Activated naive CD8-positive, alpha-beta T cell treated with anti-CD3 and anti-CD28 coated beads, Interleukin-2, amount 50 U/mL, for 24 hours (primary cell): Measurements from ENCODE around the gene ARHGAP12.

ENCODE experiments used
- ATAC-seq: fragments of 150-1000 bp; cut with Tn5 transposase; one replicate; pipeline ENCODE4 v1.10.0; 2021
- DNase-seq: peaks from one replicate; pipeline ENCODE4 v3.0.0; 2021
- H3K27ac Mint-ChIP-seq: one replicate; pipeline ENCODE4 v1.8.0; 2021; ENCODE audit warnings: mild to moderate bottlenecking, mixed read lengths
- H3K27me3 Mint-ChIP-seq: one replicate; pipeline ENCODE4 v1.8.0; 2021; ENCODE audit warnings: mixed read lengths
- H3K36me3 Mint-ChIP-seq: one replicate; pipeline ENCODE4 v1.8.0; 2021; ENCODE audit warnings: low read depth, mixed read lengths
- H3K4me1 Mint-ChIP-seq: one replicate; pipeline ENCODE4 v1.8.0; 2021; ENCODE audit warnings: mixed read lengths
- H3K4me3 Mint-ChIP-seq: one replicate; pipeline ENCODE4 v1.8.0; 2021; ENCODE audit warnings: mild to moderate bottlenecking, moderate library complexity, mixed read lengths
- H3K9me3 Mint-ChIP-seq: one replicate; pipeline ENCODE4 v1.8.0; 2021; ENCODE audit warnings: mixed read lengths

The ARHGAP12 gene

GRCh38 chr10:31819391-31819820 lies 109.2 kb downstream of the ARHGAP12 start:
- Mint-ChIP-seq H3K36me3 (no peaks in the 10 kb centered on the region), H3K9me3 (no peaks in the 10 kb centered on the region), H3K4me1 (no peaks in the 10 kb centered on the region), H3K27me3 (no peaks in the 10 kb centered on the region), H3K27ac (no peak overlapping the region), H3K4me3 (no peak overlapping the region)
- DNase-seq (no peak), ATAC-seq (no peak)

- Mint-ChIP-seq H3K4me1 (no peaks in the 10 kb centered on the region), H3K27ac (no peak overlapping the region), H3K27me3 (no peaks in the 10 kb centered on the region), H3K36me3 (no peaks in the 10 kb centered on the region), H3K4me3 (no peak overlapping the region), H3K9me3 (no peaks in the 10 kb centered on the region)
- DNase-seq, result no peak
- no peak for ATAC-seq
Observed at GRCh38 chr10:31816318-31816717, 112.3 kb downstream of the ARHGAP12 start.

GRCh38 chr10:31808258-31809218 lies 120.1 kb downstream of the ARHGAP12 start:
- Mint-ChIP-seq H3K27me3 (no peaks in the 10 kb centered on the region), H3K4me3 (peak overlapping the region; percentile 72), H3K36me3 (peaks cover 5% of the 10 kb centered on the region), H3K9me3 (no peaks in the 10 kb centered on the region), H3K4me1 (peaks cover 7% of the 10 kb centered on the region), H3K27ac (peak overlapping the region; percentile 56)
- DNase-seq (peak; percentile 10), ATAC-seq (peak; percentile 40)

- no peak for DNase-seq
- no peak for ATAC-seq
- H3K4me3 Mint-ChIP-seq, result no peak overlapping the region
- H3K27ac Mint-ChIP-seq, result no peak overlapping the region
- H3K9me3 Mint-ChIP-seq, result no peaks in the 10 kb centered on the region
- H3K4me1 Mint-ChIP-seq, result peaks cover 7% of the 10 kb centered on the region
- no peaks in the 10 kb centered on the region for H3K27me3 Mint-ChIP-seq
- peaks cover 4% of the 10 kb centered on the region for H3K36me3 Mint-ChIP-seq
Observed at GRCh38 chr10:31804352-31804810, 124.2 kb downstream of the ARHGAP12 start.

DNA sequence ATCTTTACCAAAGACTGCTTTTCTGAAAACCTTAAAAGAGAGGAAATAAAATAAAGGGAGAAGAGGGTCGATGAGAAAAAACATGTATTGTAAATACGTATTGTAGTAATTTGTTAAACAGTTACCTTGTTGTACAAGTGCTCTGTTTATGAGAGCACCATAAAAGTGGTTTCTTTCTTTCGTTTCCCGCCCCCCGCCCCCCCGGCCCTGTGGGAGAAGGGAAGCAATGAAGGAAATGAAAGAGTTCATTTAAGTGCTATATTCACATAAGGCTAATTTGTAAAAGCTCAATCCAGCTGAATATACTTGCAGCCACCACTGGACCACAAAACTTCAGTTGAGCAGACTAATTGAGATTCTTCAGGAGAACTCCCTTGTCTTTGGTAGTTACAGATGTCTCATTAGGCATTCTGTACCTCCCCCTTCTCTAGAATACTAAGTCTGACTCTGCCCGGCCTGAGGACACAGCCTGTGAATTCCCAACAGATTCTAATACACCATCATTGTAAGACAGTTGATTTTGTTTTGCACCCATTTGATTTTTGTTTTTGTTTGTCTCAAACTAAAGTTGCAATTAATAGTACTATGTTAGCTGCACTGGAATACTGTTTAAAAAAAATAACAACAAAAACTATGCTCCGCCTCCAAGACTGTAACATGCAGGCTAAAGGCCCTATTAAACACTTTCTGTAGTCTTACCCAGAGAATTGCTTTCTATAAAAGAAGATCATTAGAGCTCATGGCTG lies 124.9 kb downstream of the ARHGAP12 start:
- peaks cover 4% of the 10 kb centered on the region for H3K36me3 Mint-ChIP-seq
- no peak for DNase-seq
- no peak for ATAC-seq
- no peaks in the 10 kb centered on the region for H3K9me3 Mint-ChIP-seq
- no peaks in the 10 kb centered on the region for H3K27me3 Mint-ChIP-seq
- H3K4me1 Mint-ChIP-seq, result peaks cover 7% of the 10 kb centered on the region
- no peak overlapping the region for H3K27ac Mint-ChIP-seq
- H3K4me3 Mint-ChIP-seq, result no peak overlapping the region

- no peaks in the 10 kb centered on the region for H3K4me1 Mint-ChIP-seq
- no peak overlapping the region for H3K4me3 Mint-ChIP-seq
- ATAC-seq (no peak), DNase-seq (no peak)
- no peaks in the 10 kb centered on the region for H3K27me3 Mint-ChIP-seq
- no peak overlapping the region for H3K27ac Mint-ChIP-seq
- H3K36me3 Mint-ChIP-seq, result no peaks in the 10 kb centered on the region
- H3K9me3 Mint-ChIP-seq, result no peaks in the 10 kb centered on the region
Observed at GRCh38 chr10:31799181-31799580, 129.4 kb downstream of the ARHGAP12 start.

GRCh38 chr10:31792745-31793144 lies 135.9 kb downstream of the ARHGAP12 start:
- no peak overlapping the region for H3K4me3 Mint-ChIP-seq
- H3K9me3 Mint-ChIP-seq, result peaks cover 13% of the 10 kb centered on the region
- H3K4me1 Mint-ChIP-seq, result peaks cover 3% of the 10 kb centered on the region
- ATAC-seq, result no peak
- peaks cover 2% of the 10 kb centered on the region for H3K27me3 Mint-ChIP-seq
- no peak for DNase-seq
- no peak overlapping the region for H3K27ac Mint-ChIP-seq
- H3K36me3 Mint-ChIP-seq, result no peaks in the 10 kb centered on the region

GRCh38 chr10:31789555-31789954 lies 139.1 kb downstream of the ARHGAP12 start:
- DNase-seq, result no peak
- Mint-ChIP-seq H3K36me3 (no peaks in the 10 kb centered on the region), H3K9me3 (peaks cover 13% of the 10 kb centered on the region), H3K27ac (no peak overlapping the region), H3K4me3 (no peak overlapping the region), H3K4me1 (peaks cover 3% of the 10 kb centered on the region), H3K27me3 (peaks cover 2% of the 10 kb centered on the region)
- no peak for ATAC-seq

- Mint-ChIP-seq H3K36me3 (no peaks in the 10 kb centered on the region), H3K4me1 (no peaks in the 10 kb centered on the region), H3K27ac (no peak overlapping the region), H3K27me3 (no peaks in the 10 kb centered on the region), H3K4me3 (no peak overlapping the region), H3K9me3 (no peaks in the 10 kb centered on the region)
- DNase-seq, result no peak
- no peak for ATAC-seq
Observed at GRCh38 chr10:31782701-31783100, 145.9 kb downstream of the ARHGAP12 start.

- no peak for DNase-seq
- no peak for ATAC-seq
- no peaks in the 10 kb centered on the region for H3K4me1 Mint-ChIP-seq
- no peaks in the 10 kb centered on the region for H3K36me3 Mint-ChIP-seq
- H3K4me3 Mint-ChIP-seq, result no peak overlapping the region
- no peak overlapping the region for H3K27ac Mint-ChIP-seq
- H3K9me3 Mint-ChIP-seq, result no peaks in the 10 kb centered on the region
- H3K27me3 Mint-ChIP-seq, result no peaks in the 10 kb centered on the region
Observed at GRCh38 chr10:31780717-31781116, 147.9 kb downstream of the ARHGAP12 start.

GRCh38 chr10:31778627-31779026 lies 150.0 kb downstream of the ARHGAP12 start:
- no peak overlapping the region for H3K4me3 Mint-ChIP-seq
- H3K9me3 Mint-ChIP-seq, result no peaks in the 10 kb centered on the region
- DNase-seq, result no peak
- no peaks in the 10 kb centered on the region for H3K36me3 Mint-ChIP-seq
- ATAC-seq, result no peak
- no peak overlapping the region for H3K27ac Mint-ChIP-seq
- H3K27me3 Mint-ChIP-seq, result no peaks in the 10 kb centered on the region
- H3K4me1 Mint-ChIP-seq, result no peaks in the 10 kb centered on the region

DNA sequence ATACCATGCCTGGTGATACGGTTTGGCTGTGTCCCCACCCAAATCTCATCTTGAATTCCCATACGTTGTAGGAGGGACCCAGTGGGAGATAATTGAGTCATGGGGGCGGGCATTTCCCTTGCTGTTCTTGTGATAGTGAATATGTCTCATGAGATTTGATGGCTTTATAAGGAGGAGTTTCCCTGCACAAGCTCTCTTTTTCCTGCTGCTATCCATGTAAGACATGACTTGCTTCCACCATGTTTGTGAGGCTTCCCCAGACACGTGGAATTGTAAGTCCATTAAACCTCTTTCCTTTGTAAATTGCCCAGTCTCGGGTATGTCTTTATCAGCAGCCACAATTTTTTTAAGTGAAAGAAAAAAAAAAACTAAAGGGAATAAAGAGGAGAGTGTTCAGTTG lies 152.5 kb downstream of the ARHGAP12 start:
- no peak for ATAC-seq
- Mint-ChIP-seq H3K27me3 (no peaks in the 10 kb centered on the region), H3K36me3 (no peaks in the 10 kb centered on the region), H3K27ac (no peak overlapping the region), H3K9me3 (no peaks in the 10 kb centered on the region), H3K4me1 (no peaks in the 10 kb centered on the region), H3K4me3 (no peak overlapping the region)
- DNase-seq, result no peak

- H3K27ac Mint-ChIP-seq, result no peak overlapping the region
- ATAC-seq, result no peak
- no peaks in the 10 kb centered on the region for H3K9me3 Mint-ChIP-seq
- H3K36me3 Mint-ChIP-seq, result no peaks in the 10 kb centered on the region
- no peaks in the 10 kb centered on the region for H3K27me3 Mint-ChIP-seq
- no peak for DNase-seq
- H3K4me1 Mint-ChIP-seq, result peaks cover 2% of the 10 kb centered on the region
- no peak overlapping the region for H3K4me3 Mint-ChIP-seq
Observed at GRCh38 chr10:31774928-31775650, 153.5 kb downstream of the ARHGAP12 start.

DNA sequence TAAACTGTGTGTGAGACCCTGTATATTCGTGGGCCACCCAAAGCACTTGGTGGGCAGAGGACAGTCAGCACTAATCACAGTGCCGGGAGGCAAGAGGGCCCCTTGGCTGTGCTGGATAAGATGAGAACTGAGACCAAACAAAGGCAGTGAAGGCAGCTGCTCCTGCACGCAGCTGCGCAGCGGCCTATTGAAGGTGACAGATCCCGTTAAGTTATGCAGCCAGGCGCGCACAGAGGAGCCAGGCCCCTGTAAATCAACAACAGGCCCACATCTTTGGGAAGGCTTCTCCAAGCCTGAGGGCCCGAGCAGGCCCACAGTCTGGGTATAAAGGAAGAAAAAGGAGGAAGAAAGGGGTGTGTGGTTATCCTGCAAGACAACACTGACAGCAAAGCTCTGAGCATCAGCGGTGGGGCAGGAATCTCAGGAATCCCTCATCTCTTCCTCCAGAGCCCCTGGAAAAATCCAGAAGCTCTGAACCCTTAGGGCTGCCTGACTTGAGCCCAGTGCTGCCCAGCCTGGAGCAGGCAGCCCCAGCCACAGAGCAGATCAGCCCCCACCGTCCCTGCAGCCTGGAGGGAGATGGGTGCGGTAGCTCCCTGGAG lies 154.2 kb downstream of the ARHGAP12 start:
- no peak for ATAC-seq
- no peak overlapping the region for H3K4me3 Mint-ChIP-seq
- no peak for DNase-seq
- H3K9me3 Mint-ChIP-seq, result no peaks in the 10 kb centered on the region
- no peak overlapping the region for H3K27ac Mint-ChIP-seq
- no peaks in the 10 kb centered on the region for H3K27me3 Mint-ChIP-seq
- no peaks in the 10 kb centered on the region for H3K36me3 Mint-ChIP-seq
- H3K4me1 Mint-ChIP-seq, result peaks cover 5% of the 10 kb centered on the region
